CD4-positive, alpha-beta memory T cell (primary cell): ENCODE results near the gene TCF15. TPM values are rescaled to one million over a fixed set of nuclear protein-coding genes. Genes with fewer than 3 reads are reported as not detected.
"Not testable (repeated sequence)": the region's sequence is repeated elsewhere in the genome, so short reads cannot be mapped to it uniquely, and the experiment has no call there.

ENCODE experiments used
- CTCF ChIA-PET: fragments of 350-600 bp; sonication (Branson Sonifier 250); formaldehyde crosslinking; loops from one replicate; lab custom pipeline; 2021; ENCODE audit warnings: inconsistent platforms; ENCODE audit not compliant: partially characterized antibody; lab: Charles Lee
- POLR2A ChIA-PET: fragments of 350-600 bp; sonication (Branson Sonifier 250); formaldehyde crosslinking; loops from one replicate; lab custom pipeline; 2021; ENCODE audit not compliant: partially characterized antibody; lab: Charles Lee
- DNase-seq, 5 donors: peaks; one replicate each; pipeline versions ENCODE4 v3.0.0 to v3.0.0-alpha.2; 2020 to 2022; ENCODE audit warnings: mixed read lengths in 1 of 5
- H3K27ac ChIP-seq: one replicate; pipeline ENCODE4 v1.7.0; 2013; ENCODE audit warnings: low read depth, low read length
- H3K27me3 ChIP-seq: 2 replicates; pipeline ENCODE4 v1.7.0; 2013; ENCODE audit warnings: mild to moderate bottlenecking, low read length, moderate library complexity; ENCODE audit not compliant: insufficient read depth
- H3K36me3 ChIP-seq: 2 replicates; pipeline ENCODE4 v1.7.0; 2013; ENCODE audit warnings: mild to moderate bottlenecking, low read length, moderate library complexity; ENCODE audit not compliant: insufficient read depth
- H3K4me1 ChIP-seq: 2 replicates; pipeline ENCODE4 v1.7.0; 2013; ENCODE audit warnings: mild to moderate bottlenecking, low read length, moderate library complexity; ENCODE audit not compliant: insufficient read depth
- H3K4me3 ChIP-seq, 2 donors: one replicate each; pipeline ENCODE4 v1.7.0; 2013; ENCODE audit warnings: low read length in 2 of 2, mild to moderate bottlenecking in 1 of 2
- H3K9me3 ChIP-seq, 2 donors: one replicate each; pipeline ENCODE4 v1.7.0; 2013; ENCODE audit warnings: low read length in 2 of 2, control low read depth in 1 of 2; ENCODE audit not compliant: control insufficient read depth in 1 of 2
- H3K27ac Mint-ChIP-seq, 7 donors: one replicate each; pipeline ENCODE4 v1.8.0; 2020 to 2021; ENCODE audit warnings: mixed read lengths in 7 of 7, mild to moderate bottlenecking in 6 of 7, inconsistent platforms in 3 of 7, moderate library complexity in 3 of 7
- H3K27me3 Mint-ChIP-seq, 2 donors: one replicate each; pipeline ENCODE4 v1.8.0; 2020 to 2021; ENCODE audit warnings: mixed read lengths in 2 of 2
- H3K36me3 Mint-ChIP-seq, 2 donors: one replicate each; pipeline ENCODE4 v1.8.0; 2020 to 2021; ENCODE audit warnings: mixed read lengths in 2 of 2, inconsistent platforms in 1 of 2, mild to moderate bottlenecking in 1 of 2
- H3K4me1 Mint-ChIP-seq, 4 donors: one replicate each; pipeline ENCODE4 v1.8.0; 2020 to 2021; ENCODE audit warnings: mixed read lengths in 4 of 4, mild to moderate bottlenecking in 1 of 4
- H3K4me3 Mint-ChIP-seq, 8 donors: one replicate each; pipeline ENCODE4 v1.8.0; 2020 to 2021; ENCODE audit warnings: mixed read lengths in 8 of 8, mild to moderate bottlenecking in 7 of 8, moderate library complexity in 6 of 8, inconsistent platforms in 3 of 8
- H3K9me3 Mint-ChIP-seq, 8 donors: one replicate each; pipeline ENCODE4 v1.8.0; 2020 to 2021; ENCODE audit warnings: mixed read lengths in 8 of 8, mild to moderate bottlenecking in 5 of 8, inconsistent platforms in 3 of 8, moderate library complexity in 1 of 8
- intact Hi-C: fragments of 100-400 bp; cut with micrococcal nuclease; formaldehyde crosslinking; loops from one replicate; pipeline ENCODE4 v1.15.1; 2023
- polyA plus RNA-seq, 2 donors: library from polyadenylated mRNA; unstranded; fragments of 300-500 nt; fragmentation: Illumina TruSeq; gene quantifications; one replicate each; pipeline ENCODE4 v1.2.3, GENCODE V29; 2021
- total RNA-seq, 2 experiments: library from RNA; stranded (reverse); gene quantifications; one replicate each; pipeline ENCODE4 v1.2.3, GENCODE V29; 2021

TCF15 gene
- total and polyA plus RNA-seq, 4 experiments from 2014 or later: not detected

- Histone ChIP-seq H3K27ac (no peak overlapping the region), H3K36me3 (no peaks in the 10 kb centered on the region), H3K27me3 (no peaks in the 10 kb centered on the region), H3K4me3 (no peak overlapping the region), H3K9me3 (no peaks in the 10 kb centered on the region), H3K4me1 (no peaks in the 10 kb centered on the region)
- intact Hi-C loops: no loop called here
- Mint-ChIP-seq H3K27ac (no peak overlapping the region), H3K4me1 (no peaks in the 10 kb centered on the region), H3K4me3 (no peak overlapping the region), H3K36me3 (no peaks in the 10 kb centered on the region), H3K9me3 (peaks cover 0 to 2% (median 0%) of the 10 kb centered on the region in 8 donors), H3K27me3 (peaks cover 13 to 31% of the 10 kb centered on the region in 2 donors)
- ChIA-PET POLR2A (no interaction called here), CTCF (no interaction called here)
- DNase-seq: no peak
These were observed 21.0 kb downstream of the TCF15 start for GRCh38 chr20:588932-589672.

DNA sequence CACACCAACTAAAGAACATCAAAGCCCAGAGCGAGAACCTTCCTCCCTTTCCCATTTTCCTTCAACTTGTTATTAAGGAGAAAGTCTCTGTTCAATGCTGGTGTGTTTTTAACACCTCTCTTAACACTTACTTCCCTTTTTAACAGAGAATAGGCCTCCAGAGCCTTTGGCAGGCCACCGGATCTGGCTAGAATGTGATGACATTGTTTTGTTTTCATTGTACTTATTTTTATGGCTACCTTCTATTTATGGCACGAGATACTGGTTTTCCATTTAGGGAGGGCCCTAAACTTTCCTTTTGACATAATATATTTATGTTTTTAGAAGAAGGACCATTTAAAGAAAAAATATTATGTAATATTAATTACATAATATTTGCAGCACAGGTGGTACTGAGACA lies 21.6 kb downstream of the TCF15 start:
- H3K27me3 Mint-ChIP-seq: peaks cover 14 to 29% of the 10 kb centered on the region in 2 donors
- DNase-seq: no peak
- CTCF ChIA-PET: no interaction called here
- Histone ChIP-seq H3K4me1 (no peaks in the 10 kb centered on the region), H3K9me3 (no peaks in the 10 kb centered on the region), H3K27ac (no peak overlapping the region), H3K4me3 (no peak overlapping the region), H3K27me3 (no peaks in the 10 kb centered on the region), H3K36me3 (no peaks in the 10 kb centered on the region)
- POLR2A ChIA-PET: no interaction called here
- no peak overlapping the region for H3K27ac Mint-ChIP-seq
- intact Hi-C loops: no loop called here
- H3K4me1 Mint-ChIP-seq: no peaks in the 10 kb centered on the region
- no peak overlapping the region for H3K4me3 Mint-ChIP-seq
- H3K9me3 Mint-ChIP-seq: peaks cover 0 to under 1% (median 0%) of the 10 kb centered on the region in 8 donors
- no peaks in the 10 kb centered on the region for H3K36me3 Mint-ChIP-seq

GRCh38 chr20:584971-585301 lies 25.2 kb downstream of the TCF15 start:
- H3K27ac Mint-ChIP-seq: no peak overlapping the region

DNA sequence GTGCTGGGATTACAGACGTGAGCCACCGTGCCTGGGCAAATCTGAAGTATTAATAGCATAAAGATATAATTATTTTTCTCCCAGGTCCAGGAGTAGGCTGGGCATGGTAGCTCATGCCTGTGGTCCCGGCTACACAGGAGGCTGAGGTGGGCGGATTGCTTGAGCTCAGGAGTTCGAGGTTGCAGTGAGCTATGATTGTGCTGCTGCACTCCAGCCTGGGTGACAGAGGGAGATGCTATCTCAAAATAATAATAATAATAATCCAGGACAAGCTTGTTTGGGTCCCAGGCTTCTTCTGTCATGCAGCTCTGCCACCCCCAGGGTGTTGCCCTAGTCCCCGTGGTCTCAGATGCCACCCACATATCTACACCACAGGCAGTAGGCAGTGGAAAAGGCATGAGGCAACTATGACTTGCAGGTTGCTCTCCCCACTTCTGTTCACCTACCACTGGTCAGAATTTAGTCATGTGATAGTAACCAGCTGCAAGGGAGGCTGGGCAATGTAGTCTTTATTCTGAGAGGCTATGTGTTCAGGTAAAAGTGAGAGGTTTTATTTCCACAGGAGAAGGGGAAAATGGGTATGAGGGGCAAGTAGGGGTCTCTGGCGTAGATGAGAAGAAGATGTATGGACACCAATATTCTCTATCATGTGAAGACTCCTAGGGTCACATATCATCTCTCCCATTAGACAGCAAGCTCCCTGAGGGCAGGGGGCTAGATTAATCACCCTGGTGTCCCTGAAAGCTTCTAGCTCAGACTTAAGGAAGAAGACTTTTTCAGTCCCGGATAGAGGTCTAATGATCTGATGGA lies 25.7 kb downstream of the TCF15 start:
- CTCF ChIA-PET: no interaction called here
- POLR2A ChIA-PET: no interaction called here
- no peak for DNase-seq

More at GRCh38 chr20:584971-585301, 25.2 kb downstream of the TCF15 start:
- no peaks in the 10 kb centered on the region for H3K36me3 Mint-ChIP-seq
- H3K4me1 Mint-ChIP-seq: no peaks in the 10 kb centered on the region
- H3K4me3 Mint-ChIP-seq: no peak overlapping the region
- ChIA-PET CTCF (no interaction called here), POLR2A (no interaction called here)
- Histone ChIP-seq H3K27ac (no peak overlapping the region), H3K4me3 (no peak overlapping the region), H3K4me1 (no peaks in the 10 kb centered on the region), H3K36me3 (no peaks in the 10 kb centered on the region), H3K27me3 (no peaks in the 10 kb centered on the region), H3K9me3 (no peaks in the 10 kb centered on the region)
- DNase-seq: no peak
- H3K27me3 Mint-ChIP-seq: peaks cover 11 to 17% of the 10 kb centered on the region in 2 donors
- no peaks in the 10 kb centered on the region for H3K9me3 Mint-ChIP-seq
- intact Hi-C loops: no loop called here

GRCh38 chr20:582204-582603 lies 27.9 kb downstream of the TCF15 start:
- no peak overlapping the region for H3K4me3 Mint-ChIP-seq
- CTCF ChIA-PET: no interaction called here
- intact Hi-C loops: no loop called here

More for the DNA sequence above, 25.7 kb downstream of the TCF15 start:
- H3K4me3 Mint-ChIP-seq: no peak overlapping the region
- no peaks in the 10 kb centered on the region for H3K9me3 ChIP-seq
- H3K36me3 ChIP-seq: no peaks in the 10 kb centered on the region
- no peaks in the 10 kb centered on the region for H3K4me1 Mint-ChIP-seq
- H3K9me3 Mint-ChIP-seq: no peaks in the 10 kb centered on the region
- no peaks in the 10 kb centered on the region for H3K4me1 ChIP-seq
- H3K4me3 ChIP-seq: no peak overlapping the region
- no peak overlapping the region for H3K27ac Mint-ChIP-seq
- no peak overlapping the region for H3K27ac ChIP-seq
- no peaks in the 10 kb centered on the region for H3K36me3 Mint-ChIP-seq
- no peaks in the 10 kb centered on the region for H3K27me3 ChIP-seq
- H3K27me3 Mint-ChIP-seq: peaks cover 8 to 17% of the 10 kb centered on the region in 2 donors
- intact Hi-C loops: no loop called here

DNA sequence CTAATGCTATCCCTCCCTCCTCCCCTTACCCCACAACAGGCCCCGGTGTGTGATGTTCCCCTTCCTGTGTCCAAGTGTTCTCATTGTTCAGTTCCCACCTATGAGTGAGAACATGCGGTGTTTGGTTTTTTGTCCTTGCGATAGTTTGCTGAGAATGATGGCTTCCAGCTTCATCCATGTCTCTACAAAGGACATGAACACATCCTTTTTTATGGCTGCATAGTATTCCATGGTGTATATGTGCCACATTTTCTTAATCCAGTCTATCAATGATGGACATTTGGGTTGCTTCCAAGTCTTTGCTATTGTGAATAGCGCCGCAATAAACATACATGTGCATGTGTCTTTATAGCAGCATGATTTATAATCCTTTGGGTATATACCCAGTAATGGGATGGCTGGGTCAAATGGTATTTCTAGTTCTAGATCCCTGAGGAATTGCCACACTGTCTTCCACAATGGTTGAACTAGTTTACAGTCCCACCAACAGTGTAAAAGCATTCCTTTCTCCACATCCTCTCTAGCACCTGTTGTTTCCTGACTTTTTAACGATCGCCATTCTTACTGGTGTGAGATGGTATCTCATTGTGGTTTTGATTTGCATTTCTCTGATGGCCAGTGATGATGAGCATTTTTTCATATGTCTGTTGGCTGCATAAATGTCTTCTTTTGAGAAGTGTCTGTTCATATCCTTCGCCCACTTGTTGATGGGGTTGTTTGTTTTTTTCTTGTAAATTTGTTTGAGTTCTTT lies 31.0 kb downstream of the TCF15 start:
- CTCF ChIA-PET, H3K27ac Mint-ChIP-seq, H3K36me3 ChIP-seq, DNase-seq, H3K4me1 ChIP-seq, H3K27ac ChIP-seq, H3K27me3 ChIP-seq, H3K36me3 Mint-ChIP-seq, intact Hi-C loops, H3K9me3 ChIP-seq, H3K9me3 Mint-ChIP-seq, H3K4me1 Mint-ChIP-seq, H3K4me3 Mint-ChIP-seq, H3K4me3 ChIP-seq, POLR2A ChIA-PET: not testable (repeated sequence)
- H3K27me3 Mint-ChIP-seq: peaks cover 14 to 17% of the 10 kb centered on the region in 2 donors

More at GRCh38 chr20:582204-582603, 27.9 kb downstream of the TCF15 start:
- no peak for DNase-seq
- H3K4me3 ChIP-seq: no peak overlapping the region
- no peaks in the 10 kb centered on the region for H3K27me3 ChIP-seq
- POLR2A ChIA-PET: no interaction called here
- no peak overlapping the region for H3K27ac ChIP-seq
- no peaks in the 10 kb centered on the region for H3K9me3 Mint-ChIP-seq
- H3K4me1 Mint-ChIP-seq: no peaks in the 10 kb centered on the region
- H3K36me3 Mint-ChIP-seq: no peaks in the 10 kb centered on the region
- H3K9me3 ChIP-seq: no peaks in the 10 kb centered on the region
- no peaks in the 10 kb centered on the region for H3K36me3 ChIP-seq
- H3K27me3 Mint-ChIP-seq: peaks cover 8 to 19% of the 10 kb centered on the region in 2 donors
- no peak overlapping the region for H3K27ac Mint-ChIP-seq
- no peaks in the 10 kb centered on the region for H3K4me1 ChIP-seq

DNA sequence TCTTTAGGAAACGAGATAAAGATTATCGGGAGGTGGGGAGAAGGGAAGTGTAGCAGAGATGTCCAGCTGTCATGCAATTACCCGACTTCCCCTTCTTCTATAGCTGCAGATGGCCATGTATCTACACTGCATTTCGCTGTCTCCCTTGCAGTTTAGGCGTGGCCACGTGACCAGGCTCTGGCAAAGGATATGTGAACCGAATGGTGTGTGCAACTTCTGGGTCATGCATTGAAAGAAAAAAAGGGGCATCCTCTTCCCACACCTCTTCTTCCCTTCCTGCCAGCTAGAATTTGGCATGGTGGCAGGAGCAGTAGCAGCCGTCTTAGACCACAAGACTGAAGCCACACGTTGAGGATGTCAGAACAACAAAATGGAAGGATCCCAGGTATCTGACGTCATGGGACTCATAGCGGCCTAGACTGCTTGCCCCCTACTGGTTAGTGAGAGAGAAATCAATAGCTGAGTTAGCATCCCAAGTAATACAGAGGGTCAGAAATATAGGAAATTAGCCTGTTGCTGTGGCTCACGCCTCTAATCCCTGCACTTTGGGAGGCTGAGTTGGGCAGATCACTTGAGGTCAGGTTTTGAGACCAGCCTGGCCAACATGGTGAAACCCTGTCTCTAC lies 32.8 kb downstream of the TCF15 start:
- Histone ChIP-seq H3K9me3 (no peaks in the 10 kb centered on the region), H3K36me3 (no peaks in the 10 kb centered on the region), H3K4me3 (no peak overlapping the region), H3K27ac (no peak overlapping the region), H3K27me3 (peaks cover 6% of the 10 kb centered on the region), H3K4me1 (no peaks in the 10 kb centered on the region)
- no peak overlapping the region for H3K4me3 Mint-ChIP-seq
- no peaks in the 10 kb centered on the region for H3K4me1 Mint-ChIP-seq
- peaks cover 24 to 33% of the 10 kb centered on the region in 2 donors for H3K27me3 Mint-ChIP-seq
- ChIA-PET CTCF (no interaction called here), POLR2A (no interaction called here)
- DNase-seq: no peak
- H3K27ac Mint-ChIP-seq: no peak overlapping the region
- no peaks in the 10 kb centered on the region for H3K36me3 Mint-ChIP-seq
- peaks cover 0 to 2% (median 0%) of the 10 kb centered on the region in 8 donors for H3K9me3 Mint-ChIP-seq
- intact Hi-C loops: no loop called here
